HCT116 (cell line): ENCODE results near the gene RASAL2. TPM values are rescaled to one million over a fixed set of nuclear protein-coding genes. Genes with fewer than 3 reads are reported as not detected.

ENCODE experiments used
- ATAC-seq: fragments of 200-7000 bp; cut with Tn5 transposase; 2 replicates; pipeline ENCODE4 v1.9.1; 2020; ENCODE audit warnings: mild to moderate bottlenecking, moderate library complexity
- BruUV-seq: library from RNA; stranded (reverse); fragments of 400-500 nt; replicated peaks from 2 replicates; lab custom pipeline; 2021; lab: Mats Ljungman, UMichigan
- CTCF ChIA-PET: fragments of 300-600 bp; sonication (Branson Sonifier 250); formaldehyde crosslinking; loops from one replicate; lab custom pipeline; 2021; ENCODE audit warnings: antibody characterized with exemption; lab: Charles Lee
- POLR2A ChIA-PET: fragments of 300-600, 350-600 bp; sonication (Branson Sonifier 250); formaldehyde crosslinking; loops from one replicate; lab custom pipeline; 2021; ENCODE audit warnings: antibody characterized with exemption; lab: Charles Lee
- RAD21 ChIA-PET, 2 experiments: fragments of 300-600 bp; sonication (Branson Sonifier 250); formaldehyde crosslinking; loops; one replicate each; lab custom pipeline; 2023; ENCODE audit warnings: low total read pairs in 2 of 2; ENCODE audit not compliant: uncharacterized antibody in 2 of 2, unreplicated experiment in 2 of 2, low non-redundant PET in 1 of 2; lab: Charles Lee
- DNase-seq: peaks from one replicate; pipeline ENCODE4 v3.0.0-alpha.2; 2010; ENCODE audit warnings: low read depth, low spot score
- H2AFZ ChIP-seq: fragments of 200-600 bp; shearing (Covaris generic), sonication (generic); 2 replicates; pipeline ENCODE4 v1.6.1; 2017; ENCODE audit warnings: low read depth, mixed run types, mixed read lengths, antibody characterized with exemption, low read length; ENCODE audit not compliant: poor library complexity, severe bottlenecking
- H3K27ac ChIP-seq: 2 replicates; pipeline ENCODE4 v1.5.1; 2012; ENCODE audit warnings: low read depth, low read length
- H3K27me3 ChIP-seq: fragments of 200-600 bp; sonication (generic); 2 replicates; pipeline ENCODE4 v1.6.1; 2016; ENCODE audit warnings: mixed run types, low read length, mixed read lengths; ENCODE audit not compliant: insufficient read depth
- H3K36me3 ChIP-seq, 2 experiments: fragments of 200-500 bp in 1 of 2; fragments of 200-600 bp in 1 of 2; sonication (Bioruptor generic) in 1 of 2; sonication (generic) in 1 of 2; 2 replicates each; pipeline versions ENCODE4 v1.5.1 to v1.6.1; 2014 to 2016; ENCODE audit warnings: low read length in 2 of 2, inconsistent platforms in 1 of 2, mixed read lengths in 1 of 2, mixed run types in 1 of 2; ENCODE audit not compliant: insufficient read depth in 2 of 2, control insufficient read depth in 1 of 2
- H3K4me1 ChIP-seq, 2 experiments: fragments of 200-600 bp in 1 of 2; sonication (generic) in 1 of 2; 2 replicates each; pipeline versions ENCODE4 v1.5.1 to v1.6.1; 2012 to 2017; ENCODE audit warnings: low read length in 2 of 2, inconsistent platforms in 1 of 2, mild to moderate bottlenecking in 1 of 2, mixed read lengths in 1 of 2, mixed run types in 1 of 2, moderate library complexity in 1 of 2; ENCODE audit not compliant: insufficient read depth in 2 of 2, control insufficient read depth in 1 of 2
- H3K4me2 ChIP-seq: fragments of 200-600 bp; sonication (generic); 2 replicates; pipeline ENCODE4 v1.6.1; 2017; ENCODE audit warnings: mixed run types, low read length, mixed read lengths
- H3K4me3 ChIP-seq, 2 experiments: fragments of 200-600 bp in 1 of 2; sonication (generic) in 1 of 2; replicated peaks in 1 of 2; 2 replicates each; pipeline ENCODE4 v1.5.1; 2011 to 2016; ENCODE audit warnings: low read length in 2 of 2, control low read depth in 1 of 2, low read depth in 1 of 2, mild to moderate bottlenecking in 1 of 2, mixed read lengths in 1 of 2, mixed run types in 1 of 2
- H3K79me2 ChIP-seq: fragments of 200-600 bp; sonication (generic); 2 replicates; pipeline ENCODE4 v1.6.1; 2017; ENCODE audit warnings: mild to moderate bottlenecking, mixed run types, low read length, moderate library complexity, mixed read lengths; ENCODE audit not compliant: insufficient read depth
- H3K9ac ChIP-seq: fragments of 200-600 bp; sonication (generic); 2 replicates; pipeline ENCODE4 v1.6.1; 2016; ENCODE audit warnings: low read length, mixed read lengths
- H3K9me2 ChIP-seq: fragments of 200-600 bp; sonication (generic), shearing (Covaris generic); 2 replicates; pipeline ENCODE4 v1.6.1; 2017; ENCODE audit warnings: mixed run types, mild to moderate bottlenecking, moderate library complexity; ENCODE audit not compliant: insufficient read depth
- H3K9me3 ChIP-seq, 2 experiments: fragments of 200-500 bp in 1 of 2; fragments of 200-600 bp in 1 of 2; sonication (Bioruptor generic) in 1 of 2; sonication (generic) in 1 of 2; 2 replicates each; pipeline ENCODE4 v1.6.1; 2014 to 2017; ENCODE audit warnings: low read length in 2 of 2, mixed read lengths in 2 of 2, inconsistent platforms in 1 of 2, low read depth in 1 of 2, mild to moderate bottlenecking in 1 of 2, mixed run types in 1 of 2, moderate library complexity in 1 of 2; ENCODE audit not compliant: control insufficient read depth in 1 of 2, insufficient read depth in 1 of 2
- H4K20me1 ChIP-seq: fragments of 200-600 bp; sonication (generic), shearing (Covaris generic); 2 replicates; pipeline ENCODE4 v1.6.1; 2017; ENCODE audit warnings: mixed run types, mild to moderate bottlenecking, moderate library complexity; ENCODE audit not compliant: insufficient read depth
- CBX3 ChIP-seq: IDR thresholded peaks from 2 replicates; pipeline ENCODE4 v1.6.1; 2012; ENCODE audit warnings: low read depth
- EZH2 ChIP-seq: fragments of 200-600 bp; sonication (generic); IDR thresholded peaks from 2 replicates; pipeline ENCODE4 v1.6.1; 2017; ENCODE audit warnings: antibody characterized with exemption, mixed run types
- POLR2AphosphoS5 ChIP-seq: IDR thresholded peaks from 2 replicates; pipeline ENCODE4 v1.6.1; 2011; ENCODE audit warnings: mild to moderate bottlenecking, low read depth, low read length, moderate library complexity
- RAD21 ChIP-seq: IDR thresholded peaks from 2 replicates; pipeline ENCODE4 v1.6.1; 2012; ENCODE audit warnings: low read depth, mild to moderate bottlenecking
- YY1 ChIP-seq: IDR thresholded peaks from 2 replicates; pipeline ENCODE4 v1.6.1; 2011; ENCODE audit warnings: low read length, low read depth, moderate library complexity, mild to moderate bottlenecking; ENCODE audit not compliant: insufficient replicate concordance; ENCODE audit errors: extremely low read depth
- ZNF274 ChIP-seq: fragments of 200-500 bp; sonication (Bioruptor generic); IDR thresholded peaks from 2 replicates; pipeline ENCODE4 v1.6.1; 2014; ENCODE audit warnings: mild to moderate bottlenecking, low read depth, low read length, inconsistent platforms
- intact Hi-C: fragments of 100-400 bp; cut with micrococcal nuclease; formaldehyde crosslinking; loops from 2 replicates; pipeline ENCODE4 v1.10.0; 2022
- total RNA-seq: library from RNA; stranded (reverse); gene quantifications from one replicate; pipeline ENCODE4 v1.2.1, GENCODE V29; 2021; ENCODE audit not compliant: unreplicated experiment
- TF ChIP-seq, protein P1 (sequence below): IDR thresholded peaks from 2 replicates; pipeline ENCODE4 v1.6.1; 2012
- TF ChIP-seq, protein P2 (sequence below), 3 experiments: fragments of 200-600 bp in 1 of 3; sonication (generic) in 1 of 3; IDR thresholded peaks in 2 of 3; conservative IDR thresholded peaks in 1 of 3; 2 replicates each; pipeline ENCODE4 v1.5.1; 2012 to 2017; ENCODE audit warnings: low read depth in 2 of 3, low read length in 2 of 3, antibody characterized with exemption in 1 of 3, borderline replicate concordance in 1 of 3, control low read depth in 1 of 3, mild to moderate bottlenecking in 1 of 3, mixed read lengths in 1 of 3, mixed run types in 1 of 3, moderate library complexity in 1 of 3; ENCODE audit not compliant: insufficient read depth in 1 of 3

RASAL2 gene
- total RNA-seq, 1 experiment from 2014 or later = 11.7 TPM

DNA sequence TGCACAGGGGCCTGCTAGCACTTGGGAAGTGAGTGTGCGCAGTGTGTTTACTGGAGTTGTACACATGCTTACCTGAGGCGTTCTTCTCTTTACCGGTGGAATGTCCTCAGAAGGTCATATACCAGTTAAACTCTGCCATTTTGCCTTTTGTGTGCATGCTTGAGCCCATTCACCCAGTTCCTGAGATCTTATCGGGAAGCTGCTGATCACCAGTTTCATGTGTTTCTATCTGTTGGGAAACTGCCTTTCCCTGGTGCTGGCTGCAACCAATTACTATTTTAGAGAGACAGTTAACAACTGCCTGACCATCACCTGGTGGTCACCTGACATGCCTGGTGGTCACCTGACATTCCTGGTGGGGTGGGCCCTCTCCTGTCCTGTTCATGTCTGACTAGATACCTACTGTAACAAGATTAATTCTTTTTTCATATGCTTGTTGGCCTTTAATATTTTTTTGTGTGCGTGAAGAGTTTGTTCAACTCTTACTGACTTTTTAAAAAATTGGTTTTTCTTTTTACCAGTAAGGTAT is 137.0 kb downstream of the RASAL2 start:
- no TSS peak for BruUV-seq
- CTCF ChIA-PET = no interaction called here
- DNase-seq = no peak
- POLR2A ChIA-PET = no interaction called here
- no peaks in the 10 kb centered on the region for H3K27me3 ChIP-seq
- peaks cover 14% of the 10 kb centered on the region for H3K79me2 ChIP-seq
- H3K36me3 ChIP-seq = no peaks in the 10 kb centered on the region
- ATAC-seq = no peak
- no peak overlapping the region for H3K4me3 ChIP-seq
- H3K4me2 ChIP-seq = no peak overlapping the region
- no peaks in the 10 kb centered on the region for H4K20me1 ChIP-seq
- H3K9me2 ChIP-seq = no peaks in the 10 kb centered on the region; the same call in 1 of the 2 replicates
- H3K27ac ChIP-seq = no peak overlapping the region
- H3K4me1 ChIP-seq = peaks cover 0 to 17% of the 10 kb centered on the region in 2 experiments; a peak in 2 of 4 replicates
- no peak overlapping the region for H3K9ac ChIP-seq
- intact Hi-C loops = no loop called here
- RAD21 ChIA-PET = no interaction called here
- H2AFZ ChIP-seq = no peak overlapping the region
- no peaks in the 10 kb centered on the region for H3K9me3 ChIP-seq
- no peak for TF ChIP-seq RAD21
- TF ChIP-seq ZNF274 = no peak
- TF ChIP-seq, protein P1, sequence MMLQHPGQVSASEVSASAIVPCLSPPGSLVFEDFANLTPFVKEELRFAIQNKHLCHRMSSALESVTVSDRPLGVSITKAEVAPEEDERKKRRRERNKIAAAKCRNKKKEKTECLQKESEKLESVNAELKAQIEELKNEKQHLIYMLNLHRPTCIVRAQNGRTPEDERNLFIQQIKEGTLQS = no peak
- no peak for TF ChIP-seq POLR2AphosphoS5
- TF ChIP-seq CBX3 = no peak
- no peak for TF ChIP-seq EZH2
- TF ChIP-seq, protein P2, sequence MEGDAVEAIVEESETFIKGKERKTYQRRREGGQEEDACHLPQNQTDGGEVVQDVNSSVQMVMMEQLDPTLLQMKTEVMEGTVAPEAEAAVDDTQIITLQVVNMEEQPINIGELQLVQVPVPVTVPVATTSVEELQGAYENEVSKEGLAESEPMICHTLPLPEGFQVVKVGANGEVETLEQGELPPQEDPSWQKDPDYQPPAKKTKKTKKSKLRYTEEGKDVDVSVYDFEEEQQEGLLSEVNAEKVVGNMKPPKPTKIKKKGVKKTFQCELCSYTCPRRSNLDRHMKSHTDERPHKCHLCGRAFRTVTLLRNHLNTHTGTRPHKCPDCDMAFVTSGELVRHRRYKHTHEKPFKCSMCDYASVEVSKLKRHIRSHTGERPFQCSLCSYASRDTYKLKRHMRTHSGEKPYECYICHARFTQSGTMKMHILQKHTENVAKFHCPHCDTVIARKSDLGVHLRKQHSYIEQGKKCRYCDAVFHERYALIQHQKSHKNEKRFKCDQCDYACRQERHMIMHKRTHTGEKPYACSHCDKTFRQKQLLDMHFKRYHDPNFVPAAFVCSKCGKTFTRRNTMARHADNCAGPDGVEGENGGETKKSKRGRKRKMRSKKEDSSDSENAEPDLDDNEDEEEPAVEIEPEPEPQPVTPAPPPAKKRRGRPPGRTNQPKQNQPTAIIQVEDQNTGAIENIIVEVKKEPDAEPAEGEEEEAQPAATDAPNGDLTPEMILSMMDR (IDR thresholded peaks at IDR 0.05 in 2 of 3, conservative IDR thresholded peaks at IDR 0.05 in 1 of 3; ENCODE audit: borderline replicate concordance in 1 of 3, insufficient read depth in 1 of 3, low read depth in 2 of 3, low read length in 2 of 3) = no peak
- TF ChIP-seq YY1 = no peak
- TF ChIP-seq, all 23 proteins: peak for 0
